ENCODE results near the gene RYK. TPM values are rescaled to one million over a fixed set of nuclear protein-coding genes. Genes with fewer than 3 reads are reported as not detected.

Gene RYK
- total RNA-seq, 4 donors from 2014 or later: 95.2 to 168 (median 108) TPM

- no peak for DNase-seq
- 93 to 97% methylated on average over 3 of the region's 3 CpGs for WGBS, 2 donors
- intact Hi-C loops (cut with DNase I): no loop called here
- no peak for TF ChIP-seq POLR2A (IDR thresholded peaks at IDR 0.05)
- TF ChIP-seq CTCF (IDR thresholded peaks at IDR 0.05): no peak
- Histone ChIP-seq H3K27me3 (no peaks in the 10 kb centered on the region), H3K27ac (no peak overlapping the region), H3K4me1 (peaks cover 0 to 12% of the 10 kb centered on the region in 2 donors), H3K36me3 (peaks cover 3 to 4% of the 10 kb centered on the region in 2 donors), H3K9me3 (no peaks in the 10 kb centered on the region), H3K4me3 (replicated peaks in 1 of 3) (no peak overlapping the region)
Observed at GRCh38 chr3:134186391-134186790, 64.3 kb downstream of the RYK start.

- intact Hi-C loops (cut with DNase I): no loop called here
Observed at GRCh38 chr3:134180761-134181160, 69.9 kb downstream of the RYK start.

GRCh38 chr3:134179508-134179907, 71.2 kb downstream of the RYK start:
- H3K4me3 ChIP-seq (replicated peaks in 1 of 3): no peak overlapping the region
- TF ChIP-seq POLR2A (IDR thresholded peaks at IDR 0.05) (no peak), CTCF (IDR thresholded peaks at IDR 0.05) (no peak)
- H3K27ac ChIP-seq: no peak overlapping the region
- H3K36me3 ChIP-seq: peaks cover 0 to 5% of the 10 kb centered on the region in 2 donors
- H3K27me3 ChIP-seq: no peaks in the 10 kb centered on the region
- DNase-seq: no peak
- H3K4me1 ChIP-seq: peaks cover 5 to 15% of the 10 kb centered on the region in 2 donors
- intact Hi-C loops (cut with DNase I): no loop called here
- 66 to 79% methylated on average over 2 of the region's 2 CpGs for WGBS, 2 donors
- H3K9me3 ChIP-seq: no peaks in the 10 kb centered on the region

More at GRCh38 chr3:134180761-134181160, 69.9 kb downstream of the RYK start:
- WGBS, 2 donors: 74 to 87% methylated on average over 1 of the region's 1 CpG
- no peaks in the 10 kb centered on the region for H3K9me3 ChIP-seq
- H3K27me3 ChIP-seq: no peaks in the 10 kb centered on the region
- no peak overlapping the region for H3K27ac ChIP-seq
- no peaks in the 10 kb centered on the region for H3K36me3 ChIP-seq
- TF ChIP-seq POLR2A (IDR thresholded peaks at IDR 0.05): no peak
- TF ChIP-seq CTCF (IDR thresholded peaks at IDR 0.05): no peak
- no peak for DNase-seq
- peaks cover 5 to 15% of the 10 kb centered on the region in 2 donors for H3K4me1 ChIP-seq
- H3K4me3 ChIP-seq (replicated peaks in 1 of 3): no peak overlapping the region

GRCh38 chr3:134163096-134163495, 87.6 kb downstream of the RYK start:
- Histone ChIP-seq H3K4me3 (replicated peaks in 1 of 3) (no peak overlapping the region), H3K4me1 (no peaks in the 10 kb centered on the region), H3K27ac (no peak overlapping the region), H3K36me3 (peaks cover under 1 to 6% of the 10 kb centered on the region in 2 donors), H3K27me3 (no peaks in the 10 kb centered on the region), H3K9me3 (no peaks in the 10 kb centered on the region)
- WGBS, 2 donors: 80 to 82% methylated on average over 6 of the region's 6 CpGs
- intact Hi-C loops (cut with DNase I): no loop called here
- no peak for DNase-seq
- TF ChIP-seq CTCF (IDR thresholded peaks at IDR 0.05): no peak
- no peak for TF ChIP-seq POLR2A (IDR thresholded peaks at IDR 0.05)

GRCh38 chr3:134161898-134162615, 88.6 kb downstream of the RYK start:
- intact Hi-C loops (cut with DNase I): no loop called here
- Histone ChIP-seq H3K4me3 (replicated peaks in 1 of 3) (no peak overlapping the region), H3K27me3 (no peaks in the 10 kb centered on the region), H3K4me1 (peaks cover 0 to 4% of the 10 kb centered on the region in 2 donors), H3K27ac (no peak overlapping the region), H3K9me3 (no peaks in the 10 kb centered on the region), H3K36me3 (peaks cover 3 to 9% of the 10 kb centered on the region in 2 donors)
- TF ChIP-seq CTCF (IDR thresholded peaks at IDR 0.05) (no peak), POLR2A (IDR thresholded peaks at IDR 0.05) (no peak)
- WGBS, 2 donors: 92% methylated on average over 9 of the region's 9 CpGs
- DNase-seq: no peak
